Right ventricle myocardium inferior (tissue), 1 donor: ENCODE measurements around the gene ARHGAP26. TPM values are rescaled to one million over a fixed set of nuclear protein-coding genes. Genes with fewer than 3 reads are reported as not detected.

ENCODE experiments used
- ATAC-seq: fragments of 200-7000 bp; cut with Tn5 transposase; one replicate; pipeline ENCODE4 v1.9.1; 2020; ENCODE audit warnings: mild to moderate bottlenecking, moderate library complexity
- DNase-seq: peaks from one replicate; pipeline ENCODE4 v3.0.0; 2021; ENCODE audit errors: missing footprints
- intact Hi-C: fragments of 100-400 bp; cut with DNase I; formaldehyde crosslinking; loops from one replicate; pipeline ENCODE4 v1.11.0; 2022
- total RNA-seq: library from RNA; stranded (reverse); fragmentation: NEBNext Ultra II Directional; extraction: Animal tissue kit (Norgen Biotek cat#: 25700); gene quantifications from one replicate; pipeline ENCODE4 v1.2.1, GENCODE V29; 2021
- donor health status: DM: no; HTN: yes; CAD: no; lungs with severe emphysema.

ARHGAP26 gene
- total RNA-seq, 1 donor from 2014 or later, result 29.8 TPM

DNA sequence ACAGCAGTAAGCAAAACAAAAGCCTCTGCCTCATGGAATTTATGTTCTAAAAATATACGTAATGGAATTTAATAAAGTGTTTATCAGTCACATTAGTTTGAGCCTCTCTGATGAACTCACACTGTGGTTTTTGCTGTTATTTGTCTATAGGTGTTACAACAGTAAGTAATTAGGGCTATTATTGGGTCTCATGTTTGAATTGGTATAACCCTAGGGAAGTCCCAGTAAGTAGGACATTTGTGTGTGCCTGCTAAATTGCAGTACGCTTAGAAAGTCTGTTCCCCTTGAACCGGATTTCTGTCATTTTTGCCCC, 435.7 kb downstream of the ARHGAP26 start:
- ATAC-seq (no peak), DNase-seq (no peak)
- intact Hi-C loops, result loop anchor here (5.0 kb wide), 2 partner anchors 99 to 204 kb away; no protein-coding TSS in a partner anchor

DNA sequence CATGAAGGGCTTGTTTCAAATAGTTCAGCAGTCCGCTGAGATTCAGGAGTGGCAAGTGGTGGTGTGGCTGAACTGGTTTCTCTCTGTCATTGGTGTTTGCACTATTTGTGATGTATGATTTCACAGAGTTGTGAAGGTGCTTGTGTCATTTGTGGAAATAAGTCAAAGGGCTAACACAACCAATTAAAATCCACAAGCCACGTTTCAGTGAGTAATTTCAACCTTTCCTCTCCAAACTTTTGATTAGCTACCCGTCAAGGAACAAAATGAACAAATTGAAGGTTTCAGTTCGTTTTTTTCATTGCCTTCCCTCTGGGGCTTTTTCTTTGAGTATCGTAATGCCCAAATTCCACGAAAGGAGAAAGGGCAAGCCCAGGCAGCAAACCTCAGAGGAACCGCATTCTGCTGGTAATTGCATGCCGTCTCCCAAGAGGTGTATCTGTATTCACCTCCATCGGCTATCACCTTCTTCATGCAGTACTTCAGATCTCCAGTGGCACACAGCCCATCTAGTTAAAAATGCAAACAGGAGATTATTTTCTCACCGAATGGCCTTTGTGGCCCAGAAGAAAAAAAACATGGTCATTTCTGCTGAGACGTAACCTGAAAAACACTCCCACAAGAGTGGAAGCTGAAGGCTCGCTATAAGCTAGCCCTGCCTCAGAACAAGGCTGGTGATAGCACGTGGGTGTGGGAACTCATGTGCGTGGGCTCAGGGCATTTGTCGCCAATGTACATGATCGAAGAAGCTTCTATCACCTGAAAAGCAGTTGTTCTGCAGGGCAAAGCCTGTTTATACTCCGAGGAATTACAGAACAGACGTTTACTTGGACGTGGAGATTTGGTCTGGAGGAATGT, 436.2 kb downstream of the ARHGAP26 start:
- ATAC-seq, result no peak
- DNase-seq, result no peak
- intact Hi-C loops, result loop anchor here (5.0 kb wide), 2 partner anchors 99 to 204 kb away; no protein-coding TSS in a partner anchor

DNA sequence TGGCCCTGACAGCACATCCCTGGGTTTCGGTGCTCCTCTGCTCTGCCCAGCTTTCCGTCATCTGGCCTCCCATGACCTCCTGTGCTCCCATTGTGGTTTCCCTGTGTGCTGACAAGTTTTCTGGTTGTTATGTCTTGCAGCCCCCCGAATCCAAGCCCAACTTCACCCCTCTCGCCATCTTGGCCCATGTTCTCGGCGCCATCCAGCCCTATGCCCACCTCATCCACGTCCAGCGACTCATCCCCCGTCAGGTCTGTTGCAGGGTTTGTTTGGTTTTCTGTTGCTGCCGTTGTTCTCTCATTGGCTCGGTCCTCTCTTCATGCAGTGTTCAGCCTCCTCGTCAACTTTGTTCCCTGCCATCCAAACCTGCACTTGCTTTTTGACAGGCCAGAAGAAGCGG, 436.9 kb downstream of the ARHGAP26 start:
- no peak for DNase-seq
- intact Hi-C loops, result loop anchor here (5.0 kb wide), 2 partner anchors 100 to 205 kb away; no protein-coding TSS in a partner anchor
- ATAC-seq, result no peak

DNA sequence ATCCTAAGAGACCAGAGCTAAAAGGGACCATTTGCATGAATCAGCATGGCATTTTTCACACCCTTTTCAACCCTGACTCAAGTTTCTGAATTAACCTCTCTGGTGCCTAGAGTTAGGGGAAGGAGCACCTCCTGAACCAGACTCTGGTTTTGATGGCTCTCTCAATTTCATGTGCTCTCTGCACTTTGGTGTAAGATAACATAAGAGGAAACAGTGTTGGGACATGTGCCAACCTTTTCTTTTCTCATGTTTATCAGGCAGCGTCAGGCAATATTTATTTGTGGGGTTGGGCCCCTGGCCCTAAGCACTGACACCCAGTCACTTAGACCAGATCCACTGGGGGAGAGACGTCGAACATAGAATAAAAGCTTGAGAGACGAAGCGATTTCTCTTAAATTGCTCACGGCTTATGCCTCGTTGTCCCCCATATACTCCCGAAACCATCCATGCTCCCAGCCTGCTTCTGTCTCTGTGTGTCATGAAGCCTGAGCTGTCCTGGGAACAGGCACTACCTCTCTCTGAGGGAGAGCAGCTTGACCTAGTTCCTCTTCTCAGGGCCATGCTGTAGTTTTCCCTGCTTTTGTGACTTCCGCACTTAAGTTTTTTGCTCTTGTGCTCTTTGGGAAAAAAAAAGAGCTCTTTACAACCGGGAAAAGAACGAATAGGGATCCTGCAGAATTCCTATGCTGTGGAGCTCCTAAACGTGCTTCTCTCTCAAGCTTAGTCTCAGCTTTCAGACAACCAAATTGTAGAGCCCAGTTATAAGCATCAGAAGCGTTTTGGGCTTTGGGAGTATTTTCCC, 437.6 kb downstream of the ARHGAP26 start:
- peak; percentile 59 for ATAC-seq
- DNase-seq, result no peak
- intact Hi-C loops, result loop anchor here (5.0 kb wide), 2 partner anchors 100 to 205 kb away; no protein-coding TSS in a partner anchor

DNA sequence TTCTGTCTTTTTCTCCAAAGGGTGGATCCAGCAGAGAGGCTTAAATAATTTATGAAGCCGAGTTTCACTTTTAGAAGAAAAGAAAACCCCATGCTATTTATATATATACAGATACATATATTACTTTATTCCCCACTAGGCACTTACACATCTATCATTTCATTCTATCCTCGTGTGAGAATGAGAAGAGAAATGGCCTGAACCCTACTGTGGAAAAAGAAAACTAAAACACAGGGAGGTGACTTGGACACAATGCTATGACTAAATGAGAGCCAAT, 438.1 kb downstream of the ARHGAP26 start:
- intact Hi-C loops, result loop anchor here (5.0 kb wide), 2 partner anchors 101 to 206 kb away; no protein-coding TSS in a partner anchor
- DNase-seq (no peak), ATAC-seq (no peak)

DNA sequence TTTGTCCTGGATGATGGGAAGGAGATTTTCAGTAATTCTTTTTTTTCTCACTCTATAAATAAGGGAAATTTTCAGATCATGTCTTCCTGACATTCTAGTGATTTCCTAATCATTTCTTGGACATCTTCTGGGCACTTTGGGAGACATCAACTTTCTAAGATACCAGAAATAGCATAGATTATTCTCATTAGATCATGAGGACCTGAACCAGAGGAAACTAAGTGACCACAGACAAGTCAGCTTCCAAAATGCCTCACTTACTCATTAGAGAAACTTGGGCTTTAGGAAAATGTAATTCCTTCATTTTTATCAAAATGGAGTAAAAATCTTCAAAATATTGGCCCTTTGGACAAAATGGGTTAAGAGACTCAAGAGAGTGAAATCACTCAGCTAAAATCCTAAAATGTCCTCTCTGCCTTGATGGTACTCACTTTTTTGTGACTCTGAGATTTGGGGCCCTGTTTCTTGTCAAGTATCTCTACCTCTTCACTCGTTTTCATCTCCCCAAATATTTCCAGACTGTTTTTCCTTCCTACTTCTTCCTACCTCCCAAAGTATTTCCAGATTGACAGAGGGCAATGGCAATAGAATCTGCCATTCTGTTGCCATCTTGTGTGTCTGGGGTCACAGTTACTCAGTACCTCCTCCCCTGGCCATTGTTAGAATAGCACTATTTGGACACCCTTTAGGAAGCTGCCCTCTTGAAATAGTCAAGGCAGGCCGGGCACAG, 438.8 kb downstream of the ARHGAP26 start:
- intact Hi-C loops, result loop anchor here (5.0 kb wide), 2 partner anchors 102 to 207 kb away; no protein-coding TSS in a partner anchor
- DNase-seq (no peak), ATAC-seq (no peak)

DNA sequence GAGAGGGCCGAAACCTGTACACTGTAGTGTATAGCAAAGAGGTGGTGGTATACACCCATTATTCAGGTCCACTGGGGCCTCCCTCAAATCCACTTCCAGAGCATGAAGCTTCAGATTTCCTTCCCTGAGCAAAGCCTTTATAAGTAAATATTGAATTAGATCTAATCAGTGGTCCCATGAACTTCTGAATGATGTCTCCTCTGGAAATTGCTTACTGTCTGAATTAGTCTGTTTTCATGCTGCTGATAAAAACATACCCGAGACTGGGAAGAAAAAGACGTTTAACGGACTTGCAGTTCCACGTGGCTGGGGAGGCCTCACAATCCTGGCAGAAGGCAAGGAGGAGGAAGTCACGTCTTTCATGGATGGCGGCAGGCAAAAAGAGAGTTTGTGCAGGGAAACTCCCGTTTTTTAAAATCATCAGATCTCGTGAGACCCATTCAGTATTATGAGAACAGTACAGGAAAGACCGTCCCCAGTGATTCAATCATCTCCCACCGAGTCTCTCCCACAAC, 439.8 kb downstream of the ARHGAP26 start:
- no peak for DNase-seq
- ATAC-seq, result no peak
- intact Hi-C loops, result loop anchor here (5.0 kb wide), 2 partner anchors 103 to 208 kb away; no protein-coding TSS in a partner anchor

DNA sequence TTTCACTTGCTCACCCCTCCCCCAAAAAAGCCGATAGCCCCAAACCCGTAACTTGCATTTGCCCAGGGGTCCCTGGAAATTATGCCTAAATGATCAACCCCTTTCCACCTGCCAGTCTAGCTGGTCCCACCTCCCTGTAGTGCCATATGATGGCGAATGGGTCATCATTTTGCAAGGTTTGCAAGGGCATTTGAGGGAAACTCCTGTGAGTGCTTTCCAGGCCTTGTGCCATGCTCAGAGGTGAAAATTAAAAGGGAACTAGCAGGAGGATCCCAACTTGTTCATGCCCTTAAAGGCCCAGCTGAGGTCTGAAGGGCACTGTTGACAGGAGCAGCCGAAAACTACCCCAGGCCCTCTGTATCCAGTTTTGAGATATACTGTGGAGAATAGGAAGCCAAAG, 440.4 kb downstream of the ARHGAP26 start:
- intact Hi-C loops, result no loop called here
- DNase-seq, result no peak
- ATAC-seq, result peak; percentile 30

DNA sequence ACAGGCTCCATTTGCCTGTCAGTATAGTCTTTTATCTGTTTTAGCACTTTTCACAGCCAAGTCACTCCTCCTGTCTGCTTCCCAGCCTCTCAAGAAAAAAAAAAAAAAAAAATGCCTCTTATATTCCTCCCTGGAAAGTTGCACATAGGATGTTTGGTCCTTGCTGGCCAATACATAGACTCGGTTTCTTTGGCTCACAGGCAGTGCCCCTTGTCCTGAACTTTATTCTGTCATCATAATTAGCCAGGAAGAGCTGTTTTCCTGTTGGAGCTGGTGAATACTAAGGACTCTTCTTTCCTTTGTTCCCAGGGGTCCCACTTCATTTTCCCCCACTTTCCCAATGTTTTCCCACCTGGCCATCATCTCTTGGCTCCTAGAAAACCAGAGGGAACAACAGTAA, 442.1 kb downstream of the ARHGAP26 start:
- ATAC-seq (no peak), DNase-seq (no peak)
- intact Hi-C loops, result no loop called here

DNA sequence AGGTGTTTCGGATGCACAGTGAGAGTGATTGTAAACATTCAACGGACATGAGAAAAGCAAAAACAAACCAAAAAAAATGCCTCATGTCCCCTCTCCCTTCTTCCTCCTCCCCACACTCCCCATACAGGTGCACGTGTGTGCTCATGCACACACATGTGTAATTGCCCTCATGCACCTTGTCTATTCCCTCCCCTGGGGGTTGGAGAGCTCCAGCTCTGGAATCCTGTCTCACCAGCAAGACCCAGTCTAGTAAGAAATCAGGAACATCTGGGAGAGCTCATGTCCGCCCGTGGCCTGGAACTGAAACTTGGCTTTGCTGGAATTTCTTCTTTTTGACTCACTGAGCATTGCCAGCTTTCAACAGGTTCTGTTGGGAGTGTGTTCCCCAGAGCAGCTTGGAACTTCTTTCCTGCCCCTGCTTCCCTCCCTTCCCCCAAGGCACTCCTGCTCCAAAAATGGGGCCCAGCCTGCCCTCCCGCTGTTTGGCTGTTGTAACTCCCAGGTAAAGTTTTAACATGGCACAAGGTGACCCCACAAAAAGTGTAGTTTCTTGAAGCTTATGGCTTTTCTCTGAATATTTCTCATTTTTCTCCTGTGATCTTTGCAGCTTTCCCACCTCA, 443.2 kb downstream of the ARHGAP26 start:
- ATAC-seq (peak; percentile 61), DNase-seq (no peak)
- intact Hi-C loops, result no loop called here

DNA sequence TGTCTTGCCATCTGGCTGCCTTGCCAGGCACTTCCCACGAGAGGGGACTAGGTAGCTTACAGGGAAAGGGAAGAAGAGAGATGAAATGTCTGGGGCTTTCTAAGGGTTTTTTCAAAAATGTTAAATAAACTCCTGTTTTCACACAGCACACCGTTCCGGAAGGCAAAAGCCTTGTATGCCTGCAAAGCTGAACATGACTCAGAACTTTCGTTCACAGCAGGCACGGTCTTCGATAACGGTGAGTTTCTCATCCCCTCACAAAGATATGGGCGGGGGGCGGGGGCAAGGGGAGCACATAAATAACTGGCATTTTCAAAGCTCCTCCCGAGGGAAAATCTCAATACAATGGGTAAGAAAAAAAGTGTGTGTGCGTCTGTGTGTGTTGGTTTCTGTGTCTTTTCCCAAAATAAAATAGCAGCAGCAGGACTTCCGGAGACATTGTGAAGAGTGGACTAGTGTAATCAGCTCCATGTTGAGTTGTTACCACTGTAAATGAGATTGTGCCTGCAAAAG, 443.7 kb downstream of the ARHGAP26 start:
- intact Hi-C loops, result no loop called here
- DNase-seq, result no peak
- ATAC-seq, result no peak

DNA sequence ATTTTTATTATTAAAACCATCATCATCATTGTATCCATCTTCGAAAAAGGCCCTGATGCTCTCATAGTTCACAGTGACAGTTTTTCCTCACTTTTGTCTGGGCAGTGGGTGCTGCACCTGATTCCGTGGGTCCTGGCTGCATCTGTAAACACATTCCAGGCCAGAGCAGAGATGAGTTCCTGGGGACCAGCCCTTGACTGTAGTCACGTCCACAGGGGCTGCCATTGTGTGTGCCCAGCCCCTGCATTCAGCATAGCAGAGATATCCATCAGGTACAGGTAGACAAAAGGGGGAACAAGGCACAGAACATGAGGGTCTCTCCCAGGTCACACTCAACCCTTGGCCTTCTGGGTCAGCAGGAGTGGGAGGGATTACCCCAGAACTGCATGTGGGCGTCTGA, 444.3 kb downstream of the ARHGAP26 start:
- DNase-seq, result no peak
- no peak for ATAC-seq
- intact Hi-C loops, result no loop called here

DNA sequence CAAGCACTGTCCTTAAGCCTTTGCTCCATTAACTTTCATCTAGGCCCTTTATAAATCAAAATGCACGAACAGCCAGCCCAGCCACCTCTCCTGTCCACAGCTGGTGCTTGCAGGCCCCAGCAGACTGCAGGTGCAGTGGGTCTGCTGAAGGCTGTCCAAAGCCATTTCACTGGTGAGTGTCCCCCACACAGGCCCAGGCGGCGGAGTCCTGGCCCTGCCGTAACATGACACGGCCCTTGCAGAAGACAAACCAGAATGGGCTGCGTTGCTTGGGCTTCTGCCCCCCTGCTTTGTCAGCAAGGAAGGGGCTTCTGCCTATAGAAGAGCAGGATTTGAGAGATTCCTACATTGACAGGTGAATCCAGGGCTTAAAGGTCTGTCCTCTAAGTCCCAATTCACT, 444.7 kb downstream of the ARHGAP26 start:
- DNase-seq (no peak), ATAC-seq (no peak)
- intact Hi-C loops, result no loop called here

DNA sequence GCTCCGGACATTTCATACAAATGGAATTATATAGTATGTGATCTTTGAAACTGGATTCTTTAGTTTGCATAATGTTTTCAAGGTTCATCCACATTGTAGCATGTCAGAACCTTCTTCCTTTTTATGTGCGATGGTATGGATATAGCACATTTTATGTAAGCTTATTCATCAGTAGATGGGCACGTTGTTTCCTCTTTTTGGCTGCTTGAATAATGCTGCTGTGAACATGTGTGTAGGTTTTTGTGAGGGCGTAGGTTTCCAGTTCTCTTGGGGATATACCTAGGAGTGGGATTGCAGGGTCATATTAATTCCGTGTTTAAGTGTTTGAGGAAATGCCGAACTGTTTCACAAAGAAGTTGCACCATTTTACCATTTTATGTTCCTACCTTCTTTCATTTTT, 445.5 kb downstream of the ARHGAP26 start:
- no peak for DNase-seq
- ATAC-seq, result no peak
- intact Hi-C loops, result no loop called here

DNA sequence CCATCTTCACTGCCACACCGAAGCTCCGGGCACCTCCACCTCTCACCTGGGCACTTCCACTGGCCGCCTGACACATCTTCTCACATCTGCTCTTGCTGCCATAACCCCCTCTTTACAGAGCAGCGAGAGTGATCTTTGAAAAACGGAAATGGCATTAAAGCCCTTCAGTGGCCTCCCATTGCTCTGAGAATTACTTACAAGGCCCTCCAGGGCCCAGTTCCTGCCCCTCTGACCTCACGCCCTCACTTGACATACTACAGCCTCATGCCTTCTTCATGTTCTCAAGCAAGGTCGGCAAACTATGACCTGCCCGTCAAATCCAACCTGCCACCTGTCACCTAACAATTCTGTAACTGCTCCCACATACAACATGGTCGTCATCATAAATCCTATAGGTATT, 446.0 kb downstream of the ARHGAP26 start:
- intact Hi-C loops, result no loop called here
- DNase-seq (no peak), ATAC-seq (no peak)

DNA sequence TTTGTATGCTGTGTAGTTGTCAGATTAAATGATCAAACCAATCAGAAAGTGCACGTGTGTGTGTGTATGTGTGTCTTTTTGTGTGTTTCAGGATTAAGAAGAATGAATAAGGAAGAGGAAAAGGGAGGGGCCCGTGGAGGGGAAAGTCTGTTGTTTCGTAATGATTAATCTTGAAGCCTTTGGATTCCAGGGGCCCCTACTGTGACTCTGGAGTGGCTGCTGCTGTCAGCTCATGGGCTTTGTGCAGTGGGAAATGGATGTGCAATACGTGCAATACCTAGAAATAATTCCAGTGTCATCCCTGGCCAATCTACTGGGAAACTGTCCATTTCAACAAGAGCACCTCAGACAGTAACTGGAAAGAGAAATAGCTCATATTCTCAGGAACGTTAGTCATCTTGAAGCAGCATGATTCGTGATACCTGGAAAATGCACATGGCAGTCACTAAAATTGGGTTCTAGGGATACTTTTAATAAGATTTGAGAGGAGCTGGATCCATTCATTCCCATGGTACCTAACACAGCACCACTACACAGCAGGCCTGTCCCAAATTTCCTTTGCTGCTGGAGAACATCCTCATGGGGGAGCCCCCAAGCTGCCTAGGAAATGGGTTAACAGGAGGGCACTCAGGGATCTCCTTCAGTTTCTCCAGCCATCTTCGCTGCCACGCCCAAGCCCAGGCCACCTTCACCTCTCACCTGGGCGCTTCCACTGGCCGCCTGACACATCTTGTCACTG, 447.1 kb downstream of the ARHGAP26 start:
- ATAC-seq (no peak), DNase-seq (no peak)
- intact Hi-C loops, result no loop called here

DNA sequence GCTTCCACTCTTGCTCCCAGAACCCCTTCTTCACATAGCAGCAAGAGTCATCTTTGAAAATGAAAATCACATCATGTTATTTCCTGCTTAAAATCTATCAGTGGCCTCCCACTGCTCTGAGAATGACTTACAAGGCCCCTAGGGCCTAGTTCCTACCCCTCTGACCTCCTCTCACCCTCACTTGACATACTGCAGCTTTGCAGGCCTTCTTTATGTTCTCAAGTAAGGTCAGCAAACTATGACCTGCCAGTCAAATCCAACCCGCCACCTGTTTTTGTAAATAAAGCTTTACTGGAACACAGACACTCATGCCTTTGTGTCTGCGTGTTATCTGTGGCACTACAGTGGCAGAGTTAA, 447.6 kb downstream of the ARHGAP26 start:
- intact Hi-C loops, result no loop called here
- ATAC-seq, result no peak

More for the DNA sequence above, 447.6 kb downstream of the ARHGAP26 start:
- DNase-seq, result no peak
